ENCODE measurements around the gene IGBP1. TPM values are rescaled to one million over a fixed set of nuclear protein-coding genes. Genes with fewer than 3 reads are reported as not detected.
A peak's percentile ranks its signal among the peaks of the same experiment; 100 is the strongest.

The IGBP1 gene
- total RNA-seq = 10 to 100 TPM; 51.8 to 78.4 (median 69.7) TPM
- long read RNA-seq, donor 1, transcript IGBP1-201 (6 exons, 1,862 nt) = major isoform, 67 of 78 reads
- long read RNA-seq, donor 1, partial matches to known transcripts = 1 of 78 reads
- long read RNA-seq, donor 1, other reads (novel, unspliced or antisense) = 9 of 78 reads
- long read RNA-seq, donor 2, transcript IGBP1-201 (6 exons, 1,862 nt) = major isoform, 27 of 33 reads
- long read RNA-seq, donor 2, partial matches to known transcripts = 0 of 33 reads
- long read RNA-seq, donor 2, other reads (novel, unspliced or antisense) = 6 of 33 reads

- intact Hi-C loops (cut with DNase I, micrococcal nuclease) = no loop called here
- DNase-seq (peak; percentile 83 to 88 (median 85)), ATAC-seq (peak; percentile 91)
- TF ChIP-seq CTCF (IDR thresholded peaks at IDR 0.05) = peak; percentile 20
- Histone ChIP-seq H3K4me1 (ENCODE audit: low read depth) (peaks cover 5% of the 10 kb centered on the region), H3K36me3 (ENCODE audit: low read depth) (no peaks in the 10 kb centered on the region), H3K4me3 (peak within 1 kb of the TSS; percentile 30), H3K9me3 (no peaks in the 10 kb centered on the region)
Measured at GRCh38 chrX:70133303-70134115, at the start of gene IGBP1. TSS of gene IGBP1 (plus strand) at chrX:70133447. CDS start at chrX:70133948, 501 bp downstream.

GRCh38 chrX:70084592-70085240, 48.5 kb upstream of the IGBP1 start:
- H3K4me3 ChIP-seq = no peak overlapping the region
- DNase-seq (no peak), ATAC-seq (no peak)
- TF ChIP-seq CTCF (IDR thresholded peaks at IDR 0.05) = no peak
- no peaks in the 10 kb centered on the region for H3K4me1 ChIP-seq (ENCODE audit: low read depth)
- H3K36me3 ChIP-seq (ENCODE audit: low read depth) = no peaks in the 10 kb centered on the region
- no peaks in the 10 kb centered on the region for H3K9me3 ChIP-seq
- intact Hi-C loops (cut with DNase I, micrococcal nuclease) = no loop called here

DNA sequence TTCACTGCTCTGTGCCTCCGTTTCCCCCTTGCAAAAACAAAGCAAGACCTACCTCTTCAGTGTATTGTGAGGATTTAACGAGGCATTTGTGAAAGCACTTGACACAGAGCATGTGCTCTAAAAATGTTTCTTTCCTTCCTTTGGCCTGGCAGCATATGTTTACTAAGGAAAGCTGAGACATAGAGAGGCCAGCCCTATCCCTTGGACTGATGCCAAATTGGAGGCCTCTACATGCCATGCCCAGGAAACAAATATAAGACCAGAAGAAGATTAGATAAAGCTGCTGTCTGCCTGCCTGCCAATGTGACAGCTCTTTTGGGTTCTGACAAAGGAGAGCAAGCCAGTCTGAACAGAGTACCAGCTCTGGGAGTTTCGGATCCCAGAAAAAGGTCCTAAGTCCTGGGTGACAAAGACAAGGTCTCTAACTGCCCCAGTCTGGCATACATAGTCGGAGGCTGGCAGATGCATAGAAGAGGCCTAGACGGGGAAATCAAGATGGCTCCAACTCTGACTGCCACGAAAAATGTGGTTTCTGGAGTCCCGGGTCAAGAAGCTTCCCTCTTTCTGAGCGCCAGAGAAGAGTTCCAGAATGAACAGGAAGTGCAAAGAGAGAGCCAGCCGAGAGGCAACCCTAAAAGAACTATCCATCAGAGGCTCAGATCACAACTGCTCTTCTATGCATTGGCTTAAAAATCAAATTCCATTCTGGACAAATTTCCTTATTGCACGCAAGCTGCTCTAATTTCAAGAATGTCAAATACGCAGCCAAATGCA, 45.2 kb upstream of the IGBP1 start:
- intact Hi-C loops (cut with DNase I, micrococcal nuclease) = no loop called here
- peak in 1 of 3 donors; percentile 43 for DNase-seq
- TF ChIP-seq CTCF (IDR thresholded peaks at IDR 0.05) = no peak
- no peak overlapping the region for H3K4me3 ChIP-seq
- no peaks in the 10 kb centered on the region for H3K36me3 ChIP-seq (ENCODE audit: low read depth)
- H3K4me1 ChIP-seq (ENCODE audit: low read depth) = no peaks in the 10 kb centered on the region
- H3K9me3 ChIP-seq = no peaks in the 10 kb centered on the region
- ATAC-seq = peak; percentile 62

GRCh38 chrX:70088751-70089150, 44.5 kb upstream of the IGBP1 start:
- no peak for ATAC-seq
- Histone ChIP-seq H3K36me3 (ENCODE audit: low read depth) (no peaks in the 10 kb centered on the region), H3K9me3 (no peaks in the 10 kb centered on the region), H3K4me3 (no peak overlapping the region), H3K4me1 (ENCODE audit: low read depth) (no peaks in the 10 kb centered on the region)
- intact Hi-C loops (cut with DNase I, micrococcal nuclease) = no loop called here
- DNase-seq = no peak
- TF ChIP-seq CTCF (IDR thresholded peaks at IDR 0.05) = no peak
